GM18873 (cell line): ENCODE results near the gene ZNF747.
"Not testable (repeated sequence)": the region's sequence is repeated elsewhere in the genome, so short reads cannot be mapped to it uniquely, and the experiment has no call there.

Experiments
- ATAC-seq: cut with Tn5 transposase; IDR thresholded peaks from one replicate; pipeline ENCODE4 v1.9.1; 2021; ENCODE audit warnings: mild to moderate bottlenecking, moderate library complexity, moderate number of reproducible peaks; ENCODE audit not compliant: unreplicated experiment, low FRiP score

The ZNF747 gene

DNA sequence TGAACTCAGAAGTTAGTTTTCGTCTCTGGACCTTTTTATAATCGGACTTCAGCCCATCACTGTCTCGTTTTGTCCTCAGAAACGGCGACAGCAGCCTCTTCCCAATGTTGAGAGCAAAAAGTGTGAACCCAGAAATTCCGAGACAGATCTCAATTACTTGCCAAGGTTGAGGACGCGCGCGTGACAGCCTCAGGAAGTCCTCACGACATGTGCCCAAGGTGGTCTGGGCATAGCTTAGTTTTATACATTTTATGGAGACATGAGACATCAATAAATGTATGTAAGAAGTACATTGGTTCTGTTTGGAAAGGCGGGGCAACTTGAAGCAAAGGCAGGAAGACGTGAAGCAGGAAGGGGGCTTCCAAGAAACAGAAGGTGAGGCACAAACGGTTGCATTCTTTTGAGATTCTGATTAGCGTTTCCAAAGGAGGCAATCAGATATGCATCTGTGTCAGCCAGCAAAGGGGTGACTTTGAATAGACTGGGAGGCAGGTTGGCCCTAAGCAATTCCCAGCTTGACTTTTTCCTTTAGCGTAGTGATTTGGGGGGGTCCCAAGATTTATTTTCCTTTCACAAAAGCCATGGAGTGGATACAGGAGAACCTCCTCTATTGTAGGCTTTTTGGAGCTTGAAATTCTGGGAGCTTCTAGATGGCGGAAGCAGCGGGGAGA lies 583 bp upstream of the ZNF747 start:
- ATAC-seq, result no peak

DNA sequence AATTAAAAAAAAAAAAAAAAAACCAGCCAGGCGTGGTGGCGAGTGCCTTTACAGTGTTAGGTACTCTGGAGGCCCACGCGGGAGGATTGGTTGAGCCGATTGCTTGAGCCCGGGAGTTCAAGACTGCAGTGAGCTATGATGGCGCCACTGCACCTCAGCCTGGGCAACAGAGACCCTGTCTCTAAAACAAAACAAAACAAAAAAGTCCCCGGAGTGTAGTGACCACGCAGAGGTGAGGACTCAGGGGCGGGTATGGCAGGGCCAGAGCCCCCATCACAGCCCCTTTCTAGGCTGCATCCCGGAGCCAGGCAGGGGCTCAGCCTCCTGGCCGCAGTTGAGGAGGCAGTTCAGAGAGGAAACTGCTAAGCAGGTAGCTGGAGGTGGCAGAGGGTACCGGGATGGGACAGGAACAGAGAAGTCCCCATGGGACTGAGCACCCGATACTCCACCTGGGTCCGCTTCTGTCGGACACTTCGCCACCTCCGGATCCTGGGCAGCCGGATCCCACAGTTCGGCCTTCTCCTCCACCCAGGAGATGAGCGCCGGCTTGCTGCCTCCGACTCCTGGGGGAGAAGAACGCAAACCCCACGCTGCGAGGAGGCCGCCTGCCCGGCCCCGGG lies 800 bp downstream of the ZNF747 start:
- no peak for ATAC-seq

DNA sequence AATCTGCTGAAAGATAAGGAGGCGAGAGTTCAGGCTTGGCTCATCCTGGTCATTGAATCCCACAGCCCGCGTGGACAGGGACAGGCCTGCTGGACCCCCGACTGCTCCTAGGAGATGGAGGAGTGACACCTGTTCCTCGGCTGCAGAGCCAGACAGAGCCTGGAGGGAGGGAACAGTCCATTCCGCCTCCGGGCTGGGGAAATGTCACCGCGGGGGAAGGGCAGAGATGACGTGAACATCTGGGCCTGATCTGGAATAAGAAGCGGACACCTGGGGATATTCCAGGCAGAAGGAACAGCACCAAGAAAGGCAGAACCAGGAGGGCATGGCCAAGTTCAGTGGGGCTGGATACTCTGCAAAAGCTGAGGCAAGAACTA lies 1.5 kb downstream of the ZNF747 start:
- no peak for ATAC-seq

DNA sequence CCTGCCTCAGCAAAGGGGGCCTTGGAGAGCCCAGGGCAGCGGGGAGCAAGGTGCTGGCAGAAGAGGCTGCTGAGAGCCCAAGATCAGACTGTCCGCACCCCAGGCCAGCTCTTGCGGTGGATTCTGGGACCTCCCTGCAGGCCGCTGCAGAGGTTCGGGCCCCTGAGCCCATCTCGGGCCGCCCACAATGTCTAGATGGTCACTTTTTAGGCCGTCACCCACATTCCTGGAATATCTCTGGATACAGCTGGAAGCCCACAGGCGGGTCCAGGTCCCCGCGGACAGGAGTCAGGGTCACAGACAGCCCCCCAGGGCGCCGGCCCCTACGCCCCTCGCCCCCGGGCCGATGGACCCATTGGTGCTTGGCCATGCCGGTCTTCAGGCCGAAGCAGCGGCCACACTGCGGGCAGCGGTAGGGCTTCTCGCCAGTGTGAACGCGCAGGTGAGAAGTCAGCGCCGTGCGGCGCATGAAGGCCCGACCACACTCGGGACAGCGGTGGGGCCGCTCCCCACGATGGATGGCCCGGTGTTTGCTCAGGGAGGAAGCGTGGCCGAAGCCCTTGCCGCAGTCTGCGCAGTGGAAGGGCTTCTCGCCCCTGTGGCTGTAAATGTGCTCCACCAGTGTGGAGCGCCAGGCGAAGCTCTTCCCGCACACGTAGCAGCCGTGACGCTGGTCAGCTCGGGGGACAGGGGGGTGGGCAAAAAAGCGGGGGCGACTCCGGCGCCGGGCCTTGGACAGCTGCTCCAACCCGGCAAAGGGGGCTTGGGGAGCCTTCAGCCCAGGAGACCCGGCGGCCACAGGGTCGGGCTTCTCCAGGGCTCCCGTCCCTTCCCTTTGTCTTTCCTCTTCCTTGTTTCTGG lies 2.1 kb downstream of the ZNF747 start:
- no peak for ATAC-seq

DNA sequence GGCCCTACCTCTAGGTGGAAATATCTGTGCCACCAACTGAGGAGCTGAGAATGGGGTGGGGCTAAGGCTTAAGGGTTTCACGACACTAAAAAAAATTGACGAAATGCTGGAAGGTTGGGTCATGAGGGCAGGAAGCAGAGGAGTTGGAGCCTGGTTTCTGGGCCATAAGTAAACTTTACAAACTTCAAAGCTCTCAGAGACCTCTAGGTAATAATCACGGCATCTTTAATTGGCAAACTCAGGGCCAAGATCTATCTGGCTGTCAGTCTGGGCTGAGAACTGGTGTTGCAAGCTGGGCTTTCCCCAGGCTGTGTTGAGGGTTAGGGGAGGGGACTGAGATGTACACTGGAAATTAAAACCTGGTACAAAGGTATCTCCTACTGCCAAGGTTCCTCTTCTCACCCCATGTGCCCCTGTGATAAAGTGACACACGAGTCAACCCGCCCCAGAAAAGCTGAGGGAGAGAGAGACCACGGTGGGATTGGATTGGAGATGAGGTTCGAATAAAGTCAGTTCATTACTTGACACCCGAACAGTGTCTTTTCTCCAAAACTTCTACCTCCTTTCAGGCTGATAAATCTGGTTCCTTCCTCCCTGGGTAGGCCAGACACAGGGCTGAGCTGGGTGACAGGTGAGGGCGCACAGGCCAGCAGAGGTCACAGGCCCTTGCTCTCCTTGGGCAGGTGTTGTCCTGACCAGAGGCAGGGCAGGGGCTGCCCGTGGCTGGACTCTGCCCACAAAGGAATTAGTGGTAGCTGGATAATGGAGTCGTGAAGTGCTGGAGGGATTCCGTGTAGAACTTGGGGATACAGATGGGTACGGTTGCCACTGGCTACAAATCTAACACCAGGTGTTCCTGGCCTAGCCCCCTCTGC lies 4.3 kb downstream of the ZNF747 start:
- no peak for ATAC-seq

DNA sequence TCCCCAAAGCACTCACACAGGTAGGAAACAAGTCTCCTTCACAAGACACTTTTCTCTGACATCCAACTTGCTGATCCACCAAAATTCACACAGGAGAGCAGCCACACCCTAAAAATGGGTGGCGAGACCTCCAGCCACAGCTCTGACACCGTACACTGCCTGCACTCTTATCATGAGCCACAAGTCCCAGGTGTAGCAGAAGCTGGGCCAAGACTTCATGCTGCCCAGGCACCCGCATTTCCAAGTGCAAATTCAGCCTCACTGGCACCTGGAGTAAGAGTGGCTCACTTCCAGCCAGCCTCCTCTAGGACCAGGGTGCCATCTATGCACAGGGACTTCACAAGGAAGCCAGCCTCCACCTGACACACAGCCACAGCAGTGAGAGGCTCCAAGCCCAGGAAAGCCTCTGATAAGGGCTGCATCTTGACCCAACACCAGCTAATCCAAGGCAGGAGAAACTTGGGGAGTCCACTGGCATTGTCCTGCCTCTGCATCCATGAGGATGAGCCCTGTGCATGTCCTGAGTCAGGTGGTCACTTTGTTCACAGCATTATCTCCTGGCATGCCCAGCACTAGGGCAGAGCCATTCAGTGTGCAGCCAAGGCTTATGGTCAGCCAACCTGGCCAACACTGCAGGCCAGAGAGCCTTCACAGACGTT lies 5.7 kb downstream of the ZNF747 start:
- ATAC-seq, result no peak

DNA sequence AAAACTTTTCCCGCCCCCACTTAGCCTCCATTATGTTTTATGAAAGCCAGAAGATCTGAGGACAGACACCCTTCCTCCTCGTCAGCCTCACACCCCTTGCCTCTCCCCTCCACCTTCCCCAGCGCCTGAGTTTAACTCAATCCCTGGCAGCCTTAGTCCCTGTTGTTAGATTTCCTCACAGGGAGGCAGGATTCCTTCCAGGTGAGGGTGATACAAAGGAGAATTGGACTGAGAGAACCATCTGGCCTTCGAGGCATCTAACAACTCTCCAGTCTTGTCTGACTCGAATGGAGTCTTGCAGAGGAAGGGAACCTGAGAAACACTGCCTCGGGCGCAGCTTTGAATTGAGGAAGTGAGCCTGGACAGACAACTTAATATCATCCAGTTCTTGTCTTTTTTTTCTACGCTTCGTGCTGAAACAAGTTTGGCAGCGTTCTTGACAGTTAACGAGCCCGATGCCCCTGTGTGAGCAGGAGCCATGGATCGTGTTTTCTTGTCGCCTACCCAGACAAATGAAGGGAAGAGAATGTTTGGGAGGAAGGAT lies 7.0 kb downstream of the ZNF747 start:
- ATAC-seq, result no peak

DNA sequence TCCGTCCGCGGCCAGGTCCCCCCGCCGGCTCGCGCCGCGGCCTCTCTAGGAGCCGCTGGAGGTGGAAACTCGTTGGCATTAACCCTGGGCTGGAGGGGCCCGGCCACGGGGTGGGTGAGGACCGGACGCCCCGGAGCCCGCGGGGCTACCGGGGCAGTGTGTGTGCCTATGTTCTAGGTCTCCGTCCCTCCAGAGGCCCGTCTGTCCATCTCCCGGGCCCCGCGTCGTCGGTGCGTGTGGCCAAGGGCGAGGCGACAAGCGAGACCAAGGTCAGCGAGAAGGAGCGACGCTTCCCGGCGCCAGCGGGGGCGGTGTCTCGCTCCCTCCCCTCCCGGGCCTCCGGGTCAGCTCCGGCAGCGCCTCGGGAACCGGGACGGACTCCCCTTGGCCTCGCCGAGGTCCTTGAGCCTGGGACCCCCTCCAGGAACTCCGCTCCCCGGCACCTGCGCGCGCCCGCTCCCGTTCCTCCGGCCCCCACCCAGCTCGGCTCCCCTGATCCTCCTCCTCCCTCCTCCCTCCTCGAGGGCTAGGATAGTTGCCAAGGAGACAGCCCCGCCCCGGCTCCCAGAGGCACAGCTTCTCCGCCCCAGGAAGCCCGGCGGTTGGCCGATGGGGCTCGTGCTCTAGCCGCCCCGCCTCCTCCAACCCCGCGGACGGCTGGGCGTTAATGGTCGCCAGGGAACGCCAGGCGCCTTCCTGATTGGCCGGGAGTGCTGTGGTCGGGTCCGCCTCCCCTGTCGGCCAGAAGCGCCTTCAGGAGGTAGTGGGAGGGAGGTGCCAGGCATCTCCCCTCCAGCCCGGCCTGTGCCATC lies 7.6 kb downstream of the ZNF747 start:
- peak; percentile 69 for ATAC-seq

DNA sequence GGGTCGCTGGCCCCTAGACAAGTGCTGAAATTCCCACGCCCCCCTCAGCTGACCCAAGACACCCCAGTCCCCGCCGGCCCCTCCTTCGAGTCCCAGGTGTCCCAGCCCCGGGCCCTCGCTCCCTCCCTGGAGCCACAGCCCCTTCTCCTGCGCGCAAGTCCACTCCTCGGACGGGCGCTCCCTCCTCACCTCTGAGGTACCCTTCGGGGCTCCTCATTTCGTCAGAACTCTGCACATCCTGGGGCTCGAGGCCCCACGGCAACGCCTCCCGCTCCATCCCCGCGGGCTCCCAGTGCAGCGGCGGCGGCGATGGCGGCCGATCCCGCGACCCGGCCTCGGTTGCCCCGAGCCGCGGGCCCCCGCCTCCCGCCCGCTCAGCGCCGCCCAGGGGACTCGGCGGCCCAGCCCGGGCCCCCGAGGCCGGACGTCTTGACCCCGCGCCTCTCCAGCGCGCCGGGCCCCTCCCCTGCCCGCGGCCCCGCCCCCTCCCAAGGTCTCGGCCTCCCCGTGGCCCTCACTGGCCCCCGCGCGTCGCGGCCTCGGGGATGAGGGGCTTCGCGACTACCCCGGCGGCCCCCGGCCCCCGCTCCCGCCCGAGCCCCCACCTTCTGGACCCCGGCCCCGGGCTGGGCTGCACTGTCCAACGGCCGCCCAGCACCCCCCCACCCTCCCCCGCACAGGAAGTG lies 8.4 kb downstream of the ZNF747 start, which contains the start of gene ZNF768:
Gene ZNF768, minus strand, starts transcription at position 430 of the 686 bp plus-strand sequence. Its CDS starts 153 bp downstream, at position 277.
- ATAC-seq, result no peak

DNA sequence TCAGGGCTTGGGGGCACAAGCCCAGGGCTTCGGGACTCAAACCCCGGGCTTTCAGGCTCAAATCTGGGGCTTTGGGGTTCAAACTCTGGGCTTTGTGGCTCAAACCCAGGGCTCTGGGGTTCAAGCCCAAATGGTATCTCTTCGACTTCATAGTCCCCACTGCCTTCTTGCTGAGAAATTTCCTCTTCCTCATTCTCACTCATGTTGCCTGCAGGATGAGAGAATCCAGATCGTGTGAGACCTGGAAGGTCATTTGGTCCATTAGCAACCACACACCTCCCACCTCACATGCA lies 8.9 kb downstream of the ZNF747 start:
- no peak for ATAC-seq

DNA sequence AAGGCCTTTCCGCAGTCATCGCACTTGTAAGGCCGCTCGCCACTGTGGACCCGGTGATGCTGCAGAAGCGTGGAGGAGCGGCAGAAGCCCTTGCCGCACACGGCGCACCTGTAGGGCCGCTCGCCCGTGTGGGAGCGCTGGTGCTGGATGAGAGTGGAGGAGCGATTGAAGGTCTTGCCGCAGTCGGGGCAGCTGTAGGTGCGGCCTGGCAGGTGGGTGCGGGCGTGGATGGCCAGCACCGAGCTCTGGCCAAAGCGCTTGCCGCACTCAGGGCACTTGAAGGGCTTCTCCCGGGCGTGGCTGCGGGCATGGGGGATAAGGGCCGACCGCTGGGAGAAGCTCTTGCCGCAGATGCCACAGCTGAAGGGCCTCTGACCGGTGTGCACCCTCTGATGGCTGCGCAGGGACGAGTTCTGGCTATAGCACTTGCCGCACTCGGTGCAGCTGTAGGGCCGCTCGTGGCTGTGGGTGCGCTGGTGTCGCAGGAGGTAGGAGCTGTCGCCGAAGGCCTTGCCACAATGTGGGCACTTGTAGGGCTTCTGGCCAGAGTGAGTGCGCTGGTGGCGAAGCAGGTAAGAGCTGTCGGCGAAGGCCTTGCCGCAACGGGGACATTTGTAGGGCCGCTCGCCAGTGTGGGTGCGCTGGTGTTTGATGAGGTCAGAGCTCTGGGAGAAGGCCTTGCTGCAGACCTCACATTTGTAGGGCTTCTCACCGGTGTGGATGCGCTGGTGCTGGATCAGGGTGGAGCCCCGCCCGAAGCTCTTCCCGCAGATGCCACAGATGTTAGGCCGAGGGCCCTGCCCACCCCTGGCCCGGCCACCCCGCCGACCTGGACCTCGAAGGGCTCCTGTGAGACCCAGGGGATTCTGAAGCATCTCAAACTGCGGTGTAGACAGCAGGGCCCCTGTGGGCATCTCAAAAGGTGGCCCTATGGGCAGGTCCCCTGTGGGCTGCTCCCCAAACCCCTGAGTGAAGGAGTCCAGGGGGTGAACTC lies 9.8 kb downstream of the ZNF747 start:
- ATAC-seq, result no peak

DNA sequence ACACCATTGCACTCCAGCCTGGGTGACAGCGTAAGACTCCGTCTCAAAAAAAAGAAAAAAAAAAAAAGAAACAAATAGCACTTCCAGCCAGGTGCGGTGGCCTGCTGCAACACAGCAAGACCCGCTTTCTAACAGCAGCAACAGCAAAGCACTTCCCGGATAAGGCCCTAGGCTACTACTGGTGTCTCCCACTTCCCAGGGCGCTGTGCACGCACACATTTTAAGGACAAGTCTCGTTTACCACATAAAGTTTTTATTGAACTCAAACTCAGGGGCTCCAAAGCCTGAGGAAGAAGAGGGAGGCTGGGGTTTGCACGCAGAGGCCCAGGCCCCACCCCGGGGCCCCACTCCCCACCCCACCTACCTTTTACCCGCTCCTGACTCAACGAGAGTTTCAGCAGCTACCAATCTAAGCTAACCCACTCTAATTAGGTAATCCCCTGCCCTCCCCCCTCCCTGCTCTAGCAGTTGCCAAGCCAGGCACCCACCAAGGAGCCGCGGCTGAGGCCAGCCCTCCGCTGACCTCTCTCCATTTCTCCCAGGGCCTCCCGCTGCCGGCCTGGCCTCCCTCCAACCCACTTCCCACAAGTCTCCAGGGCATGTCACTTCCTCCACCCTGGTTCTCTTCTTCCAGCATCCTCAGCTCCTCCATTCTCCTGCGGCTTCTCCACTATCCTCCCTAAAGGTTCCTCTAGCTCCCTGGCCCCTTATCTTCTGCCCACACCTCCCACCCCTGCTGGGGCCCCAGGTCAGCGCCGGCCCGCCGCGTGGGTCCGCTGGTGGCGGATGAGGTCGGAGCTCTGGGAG lies 10.7 kb downstream of the ZNF747 start:
- ATAC-seq, result no peak

DNA sequence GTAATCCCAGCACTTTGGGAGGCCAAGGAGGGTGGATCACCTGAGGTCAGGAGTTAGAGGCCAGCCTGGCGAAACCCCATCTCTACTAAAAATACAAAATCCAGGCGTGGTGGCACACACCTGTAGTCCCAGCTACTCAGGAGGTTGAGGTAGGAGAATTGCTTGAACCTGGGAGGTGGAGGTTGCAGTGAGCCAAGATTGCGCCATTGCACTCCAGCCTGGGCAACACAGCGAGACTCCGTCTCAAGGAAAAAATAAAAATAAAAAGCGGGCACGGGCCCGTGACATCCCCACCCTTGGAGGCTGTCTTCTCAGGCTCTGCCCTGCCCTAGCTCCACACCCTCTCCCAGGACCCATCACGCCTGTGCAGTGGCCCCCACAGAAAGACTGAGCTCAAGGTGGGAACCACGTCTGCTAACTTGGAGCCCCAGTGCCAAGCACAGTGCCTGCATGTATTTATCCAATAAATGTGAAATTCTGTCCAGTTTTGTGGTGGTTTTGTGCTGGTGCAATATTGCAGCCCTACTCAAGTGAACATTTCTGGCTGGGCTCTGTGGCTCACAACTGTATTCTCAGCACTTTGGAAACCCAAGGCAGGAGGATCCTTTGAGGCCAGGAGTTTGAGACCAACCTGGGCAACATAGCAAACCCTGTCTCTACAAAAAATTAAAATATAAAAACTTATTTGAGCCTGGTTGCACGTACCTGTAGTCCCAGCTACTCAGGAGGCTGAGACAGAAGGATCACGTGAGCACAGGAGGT lies 11.8 kb downstream of the ZNF747 start:
- ATAC-seq, result not testable (repeated sequence)

DNA sequence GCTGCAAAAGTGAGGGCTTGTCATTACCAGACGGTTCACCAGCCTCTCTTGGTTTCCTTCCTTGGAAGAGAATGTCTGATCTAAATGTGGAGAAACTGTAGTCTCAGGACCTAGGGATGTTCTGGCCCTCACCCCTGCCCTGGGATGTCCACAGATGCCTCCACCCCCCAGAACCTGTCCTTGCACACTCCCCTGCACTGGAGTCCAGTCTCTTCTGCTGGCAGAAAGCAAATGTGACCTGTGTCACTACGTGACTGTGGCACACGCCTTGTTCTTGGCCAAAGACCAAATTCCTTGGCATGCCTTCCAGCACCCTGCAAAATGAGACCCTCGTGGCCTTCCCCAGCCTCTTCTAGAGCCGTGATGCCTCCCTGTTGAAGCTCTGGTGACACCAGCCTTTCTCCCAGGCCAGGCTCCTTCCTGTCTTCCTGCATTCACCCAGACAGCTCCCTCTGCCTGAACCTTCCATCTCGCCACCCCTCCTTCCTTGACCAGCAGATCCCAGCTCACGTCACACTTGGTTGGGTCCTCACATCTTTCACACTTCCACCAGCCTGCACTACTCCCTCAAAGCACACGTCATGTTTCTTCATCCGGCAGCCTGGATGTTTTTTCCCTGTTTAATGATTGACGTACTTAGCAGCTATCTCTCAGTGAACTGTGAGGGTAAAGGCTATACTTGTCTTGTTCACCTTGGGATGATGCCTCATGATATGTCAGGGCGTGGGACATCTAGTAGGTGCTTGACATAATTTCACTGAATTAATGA lies 12.6 kb downstream of the ZNF747 start:
- ATAC-seq, result no peak

DNA sequence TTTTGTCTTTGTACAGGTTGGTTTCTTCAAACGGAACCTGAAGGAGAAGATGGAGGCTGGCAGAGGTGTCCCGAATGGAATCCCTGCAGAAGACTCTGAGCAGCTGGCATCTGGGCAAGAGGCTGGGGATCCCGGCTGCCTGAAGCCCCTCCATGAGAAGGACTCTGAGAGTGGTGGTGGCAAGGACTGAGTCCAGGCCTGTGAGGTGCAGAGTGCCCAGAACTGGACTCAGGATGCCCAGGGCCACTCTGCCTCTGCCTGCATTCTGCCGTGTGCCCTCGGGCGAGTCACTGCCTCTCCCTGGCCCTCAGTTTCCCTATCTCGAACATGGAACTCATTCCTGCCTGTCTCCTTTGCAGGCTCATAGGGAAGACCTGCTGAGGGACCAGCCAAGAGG lies 13.2 kb downstream of the ZNF747 start:
- no peak for ATAC-seq
